Pancreas (tissue), 10 donors: ENCODE measurements around the gene IL1RAP. TPM values are rescaled to one million over a fixed set of nuclear protein-coding genes. Genes with fewer than 3 reads are reported as not detected.

ENCODE experiments used
- ATAC-seq, 4 donors: fragments of 200-7000 bp; cut with Tn5 transposase; one replicate each; pipeline versions ENCODE4 v1.8.0 to v1.9.1; 2020; ENCODE audit warnings: mild to moderate bottlenecking in 4 of 4, moderate library complexity in 4 of 4
- DNase-seq, 6 donors: peaks; one replicate each; pipeline ENCODE4 v3.0.0-alpha.2; 2020
- FAIRE-seq: peaks from 2 replicates; lab custom pipeline; 2012; peaks lifted over from hg19 to GRCh38; lab: Jason Lieb, UNC
- H3K27ac ChIP-seq, 4 donors: fragments of 200-600 bp; sonication (generic); 1 replicate in 3 of 4; 2 replicates in 1 of 4; pipeline versions ENCODE4 v1.5.0 to v1.8.0; 2020
- H3K27me3 ChIP-seq, 4 donors: fragments of 200-600 bp; one replicate each; pipeline ENCODE4 v1.8.0; 2021
- H3K36me3 ChIP-seq, 3 donors: fragments of 200-600 bp; sonication (generic) in 1 of 3; one replicate each; pipeline versions ENCODE4 v1.5.0 to v1.8.0; 2020 to 2021
- H3K4me1 ChIP-seq, 3 donors: fragments of 200-600 bp; one replicate each; pipeline ENCODE4 v1.8.0; 2021
- H3K4me3 ChIP-seq, 4 donors: fragments of 200-600 bp; sonication (generic) in 2 of 4; one replicate each; pipeline versions ENCODE4 v1.5.0 to v1.8.0; 2020 to 2021
- H3K9me3 ChIP-seq, 4 donors: fragments of 200-600 bp; one replicate each; pipeline ENCODE4 v1.8.0; 2021
- CTCF ChIP-seq, 4 donors: fragments of 200-600 bp; sonication (generic) in 3 of 4; IDR thresholded peaks; one replicate each; pipeline versions ENCODE4 v1.5.0 to v1.8.0; 2021; ENCODE audit warnings: antibody characterized with exemption in 4 of 4
- WGBS, 2 donors: extraction: QIAGEN DNeasy Blood & Tissue Kit; methylation state at CpG; one replicate each; pipeline ENCODE4 v1.1.7; 2013; 5-methylcytosine and 5-hydroxymethylcytosine counted together
- intact Hi-C, 3 donors: fragments of 100-400 bp; cut with DNase I; formaldehyde crosslinking; loops; one replicate each; pipeline versions ENCODE4 v1.11.1 to v1.14.2; 2022
- polyA plus RNA-seq, 2 donors: library from polyadenylated mRNA; stranded (reverse); fragments of 200-250 nt; gene quantifications; one replicate each; pipeline ENCODE4 v1.2.3, GENCODE V29; 2013
- total RNA-seq, 6 donors: library from RNA; stranded (reverse); fragmentation: NEBNext Ultra II Directional in 4 of 6; extraction: Animal tissue kit (Norgen Biotek cat#: 25700) in 4 of 6; gene quantifications; one replicate each; pipeline versions ENCODE4 v1.2.1 to v1.2.4, GENCODE V29; 2021 to 2023
- donor health status: healthy with polysubstance abuse.
- donor health status: DM: no; HTN: no; CAD: no; lungs with moderate emphysema.
- donor health status: DM: no; HTN: no; CAD: no.
- donor health status: control.
- donor health status: control.
- donor health status: Bipolar disorder and iron deficiency.
- donor health status: DM: yes; HTN: yes; CAD: no.
- donor health status: DM: no; HTN: no; CAD: no.
- donor health status: DM: no; HTN: no; CAD: no.
- donor health status: DM: yes; HTN: yes; CAD: no.

The IL1RAP gene
- total and polyA plus RNA-seq, 8 donors = 0.49 to 9.3 (median 3.4) TPM

GRCh38 chr3:190607021-190607420 is 93.1 kb downstream of the IL1RAP start:
- intact Hi-C loops = no loop called here
- WGBS, 2 donors = 83 to 87% methylated on average over 2 of the region's 2 CpGs
- Histone ChIP-seq H3K36me3 (no peaks in the 10 kb centered on the region), H3K27ac (no peak overlapping the region), H3K27me3 (no peaks in the 10 kb centered on the region), H3K9me3 (no peaks in the 10 kb centered on the region), H3K4me3 (no peak overlapping the region), H3K4me1 (no peaks in the 10 kb centered on the region)
- DNase-seq = no peak
- TF ChIP-seq CTCF (IDR thresholded peaks at IDR 0.05) = no peak
- no peak for FAIRE-seq
- no peak for ATAC-seq

DNA sequence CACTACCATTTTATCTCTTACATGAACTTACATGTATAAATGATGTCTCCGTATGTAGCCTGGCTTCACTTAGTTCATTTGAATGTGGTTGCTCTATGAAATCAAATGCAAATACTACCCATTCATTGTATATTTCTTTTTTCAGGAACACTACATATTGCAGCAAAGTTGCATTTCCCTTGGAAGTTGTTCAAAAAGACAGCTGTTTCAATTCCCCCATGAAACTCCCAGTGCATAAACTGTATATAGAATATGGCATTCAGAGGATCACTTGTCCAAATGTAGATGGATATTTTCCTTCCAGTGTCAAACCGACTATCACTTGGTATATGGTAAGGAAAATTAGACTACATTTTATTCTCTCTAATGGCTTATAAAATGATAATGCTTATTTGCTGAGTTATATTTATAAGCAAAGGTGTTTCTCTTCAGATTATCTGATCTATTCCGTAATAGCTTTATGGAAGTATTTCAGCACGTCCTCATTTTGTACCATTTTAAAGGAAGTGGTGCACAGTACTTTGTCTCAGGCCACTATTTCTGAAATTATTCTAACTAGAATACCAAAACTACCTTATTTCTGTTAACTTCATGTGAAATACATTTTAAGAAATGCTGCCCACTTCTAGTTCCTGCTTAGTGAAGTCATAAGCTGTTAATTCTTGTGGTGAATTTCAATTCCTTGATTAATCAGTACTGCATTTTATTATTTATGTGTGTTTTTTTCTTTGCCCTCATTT is 95.1 kb downstream of the IL1RAP start:
- no peak for TF ChIP-seq CTCF (IDR thresholded peaks at IDR 0.05)
- FAIRE-seq = no peak
- Histone ChIP-seq H3K27me3 (no peaks in the 10 kb centered on the region), H3K4me1 (peaks cover 0 to 5% (median 0%) of the 10 kb centered on the region in 3 donors), H3K36me3 (no peaks in the 10 kb centered on the region), H3K27ac (no peak overlapping the region), H3K4me3 (no peak overlapping the region), H3K9me3 (no peaks in the 10 kb centered on the region)
- intact Hi-C loops = no loop called here
- no peak for ATAC-seq
- no peak for DNase-seq
- WGBS, 2 donors = 84 to 86% methylated on average over 4 of the region's 4 CpGs

DNA sequence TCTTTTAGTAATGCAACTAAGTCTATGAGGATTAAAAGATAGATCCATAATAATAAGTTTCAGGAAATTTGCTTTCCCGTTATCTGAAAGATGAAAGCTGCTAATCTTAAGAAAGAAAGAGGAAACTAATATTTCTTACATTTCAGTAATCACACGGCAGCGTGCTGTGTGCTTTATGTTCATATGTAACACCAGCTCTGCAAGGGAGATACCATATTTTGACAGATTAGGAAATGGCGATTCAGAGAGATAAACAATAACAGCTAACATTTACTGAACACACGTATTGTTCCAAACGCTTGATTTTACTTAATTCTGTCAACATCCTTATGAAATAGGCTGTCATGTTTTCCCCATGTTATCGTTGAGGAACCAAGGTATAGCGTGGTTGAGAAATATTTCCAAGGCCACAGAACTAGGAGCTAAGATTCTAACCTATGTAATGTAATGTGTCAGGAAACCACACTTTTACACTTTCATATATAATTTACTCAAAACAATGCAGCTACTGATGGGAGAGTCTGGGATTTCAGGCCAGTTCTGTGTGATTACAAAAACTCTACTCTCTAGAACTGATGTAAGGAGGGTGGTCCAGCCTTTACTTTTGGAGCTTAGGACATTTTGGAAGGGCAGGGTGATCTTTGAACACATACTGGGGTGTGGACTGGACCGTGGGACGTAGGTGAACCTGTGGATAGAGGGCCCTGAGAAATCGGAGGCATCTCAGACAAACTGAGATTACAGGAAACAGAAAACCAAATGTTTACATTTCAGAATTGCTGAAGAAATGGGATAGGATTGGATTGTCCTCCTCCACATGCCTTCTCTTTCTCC is 100.6 kb downstream of the IL1RAP start:
- no peak overlapping the region for H3K27ac ChIP-seq
- no peak for FAIRE-seq

GRCh38 chr3:190615060-190615384 is 101.1 kb downstream of the IL1RAP start:
- ATAC-seq (no peak), FAIRE-seq (no peak), DNase-seq (no peak)
- intact Hi-C loops = no loop called here
- TF ChIP-seq CTCF (IDR thresholded peaks at IDR 0.05) = no peak
- Histone ChIP-seq H3K27me3 (no peaks in the 10 kb centered on the region), H3K4me1 (peaks cover 0 to 10% (median 8%) of the 10 kb centered on the region in 3 donors), H3K27ac (no peak overlapping the region), H3K9me3 (no peaks in the 10 kb centered on the region), H3K36me3 (no peaks in the 10 kb centered on the region), H3K4me3 (no peak overlapping the region)
- WGBS, 2 donors = 86 to 92% methylated on average over 1 of the region's 1 CpG

More for the DNA sequence above, 100.6 kb downstream of the IL1RAP start:
- no peak overlapping the region for H3K4me3 ChIP-seq
- no peaks in the 10 kb centered on the region for H3K9me3 ChIP-seq
- no peak for TF ChIP-seq CTCF (IDR thresholded peaks at IDR 0.05)
- intact Hi-C loops = no loop called here
- peaks cover 0 to 10% (median 8%) of the 10 kb centered on the region in 3 donors for H3K4me1 ChIP-seq
- ATAC-seq (no peak), DNase-seq (no peak)
- H3K27me3 ChIP-seq = no peaks in the 10 kb centered on the region
- H3K36me3 ChIP-seq = no peaks in the 10 kb centered on the region
- 53 to 57% methylated on average over 11 of the region's 11 CpGs for WGBS, 2 donors
